SU-DHL-6 (cell line): ENCODE results near the gene CST9L.

Experiments
- H2AFZ ChIP-seq: fragments of 200-600 bp; sonication (generic); 2 replicates; pipeline ENCODE4 v1.6.1; 2014; ENCODE audit warnings: low read depth, mild to moderate bottlenecking, moderate library complexity, mixed read lengths, antibody characterized with exemption, low read length; ENCODE audit not compliant: severe bottlenecking
- H3F3A ChIP-seq: fragments of 200-600 bp; shearing (Covaris generic); 2 replicates; pipeline ENCODE4 v1.6.0; 2016; ENCODE audit warnings: antibody characterized with exemption, mild to moderate bottlenecking; ENCODE audit not compliant: insufficient read depth
- H3K27ac ChIP-seq: fragments of 200-600 bp; sonication (generic); 2 replicates; pipeline ENCODE4 v1.5.1; 2016; ENCODE audit warnings: low read depth, mild to moderate bottlenecking, low read length, moderate library complexity, mixed read lengths
- H3K27me3 ChIP-seq: fragments of 200-600 bp; sonication (generic), shearing (Covaris generic); 2 replicates; pipeline ENCODE4 v1.6.0; 2014; ENCODE audit warnings: mild to moderate bottlenecking, low read length
- H3K36me3 ChIP-seq: fragments of 200-600 bp; sonication (generic); 2 replicates; pipeline ENCODE4 v1.6.1; 2014; ENCODE audit warnings: mild to moderate bottlenecking, low read length, mixed read lengths
- H3K4me2 ChIP-seq: fragments of 300-600, 200-600 bp; shearing (Covaris generic), sonication (generic); 2 replicates; pipeline ENCODE4 v1.6.0; 2014; ENCODE audit warnings: low read length, low read depth, mild to moderate bottlenecking; ENCODE audit not compliant: poor library complexity, severe bottlenecking
- H3K4me3 ChIP-seq: fragments of 200-600 bp; sonication (generic); 2 replicates; pipeline ENCODE4 v1.5.1; 2014; ENCODE audit warnings: antibody characterized with exemption, low read length, mild to moderate bottlenecking, mixed read lengths; ENCODE audit not compliant: insufficient read depth, poor library complexity, severe bottlenecking
- H3K79me2 ChIP-seq: fragments of 200-600 bp; sonication (generic); 2 replicates; pipeline ENCODE4 v1.6.1; 2014; ENCODE audit warnings: mild to moderate bottlenecking, low read length, moderate library complexity; ENCODE audit not compliant: insufficient read depth
- H3K9ac ChIP-seq: fragments of 200-600 bp; sonication (generic); 2 replicates; pipeline ENCODE4 v1.7.0; 2014; ENCODE audit warnings: mild to moderate bottlenecking, low read length
- H3K9me2 ChIP-seq: fragments of 200-600 bp; sonication (generic); replicated peaks from 2 replicates; pipeline ENCODE4 v1.6.1; 2014; ENCODE audit warnings: low read length; ENCODE audit not compliant: insufficient read depth
- H3K9me3 ChIP-seq: fragments of 200-600 bp; sonication (generic); 2 replicates; pipeline ENCODE4 v1.6.1; 2014; ENCODE audit warnings: low read length, mixed read lengths; ENCODE audit not compliant: insufficient read depth
- H4K20me1 ChIP-seq: fragments of 200-600 bp; sonication (generic); 2 replicates; pipeline ENCODE4 v1.6.1; 2014; ENCODE audit warnings: low read depth, mild to moderate bottlenecking, antibody characterized with exemption, low read length, moderate library complexity, mixed read lengths
- EZH2phosphoT487 ChIP-seq: fragments of 200-600 bp; sonication (generic), shearing (Covaris generic); conservative IDR thresholded peaks from 2 replicates; pipeline ENCODE4 v1.6.1; 2018; ENCODE audit warnings: mild to moderate bottlenecking, antibody characterized with exemption, low read length, moderate library complexity, mixed read lengths
- TF ChIP-seq, protein P1 (sequence below): fragments of 200-600 bp; sonication (generic); IDR thresholded peaks from one replicate; pipeline ENCODE4 v1.5.1; 2017; ENCODE audit warnings: antibody characterized with exemption, mild to moderate bottlenecking, low read length, moderate library complexity; ENCODE audit not compliant: insufficient read depth, poor library complexity, severe bottlenecking

CST9L gene

DNA sequence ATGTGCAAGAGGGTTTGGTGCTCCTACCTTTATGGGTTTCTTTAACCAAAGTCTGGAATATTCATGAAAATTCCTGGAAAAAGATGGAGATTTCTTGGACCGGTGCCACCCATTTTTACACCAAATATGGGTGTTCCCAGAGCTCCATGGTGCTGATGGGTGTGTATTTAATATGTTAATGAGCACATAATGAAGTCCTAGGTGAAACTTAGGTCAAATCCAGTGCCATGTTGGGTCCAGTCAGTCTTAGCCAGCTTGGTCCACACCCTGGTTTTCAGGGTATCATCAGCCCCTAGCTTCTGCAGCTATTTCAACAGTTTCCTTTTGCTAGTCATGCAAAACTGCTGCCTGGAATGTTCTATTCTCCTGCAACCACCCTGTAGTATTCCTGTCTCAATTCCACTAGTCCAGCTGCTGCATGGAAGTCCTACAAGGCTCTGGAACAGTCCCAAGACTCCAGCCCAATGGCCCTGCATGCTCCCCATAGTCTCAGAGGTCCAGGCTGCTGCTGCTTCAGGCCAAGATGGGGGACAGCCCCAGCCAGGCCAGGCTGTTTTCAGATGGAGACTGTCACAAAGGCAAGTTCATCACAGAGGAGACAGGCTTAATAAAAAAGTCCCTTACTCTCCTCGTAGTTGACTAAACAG, 31.8 kb downstream of the CST9L start:
- no peaks in the 10 kb centered on the region for H3K79me2 ChIP-seq
- H3K27ac ChIP-seq = no peak overlapping the region
- no peak overlapping the region for H3K4me3 ChIP-seq
- no peak overlapping the region for H3K9ac ChIP-seq
- no peaks in the 10 kb centered on the region for H3K9me3 ChIP-seq
- H3F3A ChIP-seq = no peaks in the 10 kb centered on the region
- H3K9me2 ChIP-seq = no peaks in the 10 kb centered on the region
- no peak overlapping the region for H2AFZ ChIP-seq
- H3K27me3 ChIP-seq = no peaks in the 10 kb centered on the region
- TF ChIP-seq, protein P1, sequence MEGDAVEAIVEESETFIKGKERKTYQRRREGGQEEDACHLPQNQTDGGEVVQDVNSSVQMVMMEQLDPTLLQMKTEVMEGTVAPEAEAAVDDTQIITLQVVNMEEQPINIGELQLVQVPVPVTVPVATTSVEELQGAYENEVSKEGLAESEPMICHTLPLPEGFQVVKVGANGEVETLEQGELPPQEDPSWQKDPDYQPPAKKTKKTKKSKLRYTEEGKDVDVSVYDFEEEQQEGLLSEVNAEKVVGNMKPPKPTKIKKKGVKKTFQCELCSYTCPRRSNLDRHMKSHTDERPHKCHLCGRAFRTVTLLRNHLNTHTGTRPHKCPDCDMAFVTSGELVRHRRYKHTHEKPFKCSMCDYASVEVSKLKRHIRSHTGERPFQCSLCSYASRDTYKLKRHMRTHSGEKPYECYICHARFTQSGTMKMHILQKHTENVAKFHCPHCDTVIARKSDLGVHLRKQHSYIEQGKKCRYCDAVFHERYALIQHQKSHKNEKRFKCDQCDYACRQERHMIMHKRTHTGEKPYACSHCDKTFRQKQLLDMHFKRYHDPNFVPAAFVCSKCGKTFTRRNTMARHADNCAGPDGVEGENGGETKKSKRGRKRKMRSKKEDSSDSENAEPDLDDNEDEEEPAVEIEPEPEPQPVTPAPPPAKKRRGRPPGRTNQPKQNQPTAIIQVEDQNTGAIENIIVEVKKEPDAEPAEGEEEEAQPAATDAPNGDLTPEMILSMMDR = no peak
- no peak for TF ChIP-seq EZH2phosphoT487
- no peaks in the 10 kb centered on the region for H4K20me1 ChIP-seq
- no peaks in the 10 kb centered on the region for H3K36me3 ChIP-seq
- H3K4me2 ChIP-seq = no peak overlapping the region

DNA sequence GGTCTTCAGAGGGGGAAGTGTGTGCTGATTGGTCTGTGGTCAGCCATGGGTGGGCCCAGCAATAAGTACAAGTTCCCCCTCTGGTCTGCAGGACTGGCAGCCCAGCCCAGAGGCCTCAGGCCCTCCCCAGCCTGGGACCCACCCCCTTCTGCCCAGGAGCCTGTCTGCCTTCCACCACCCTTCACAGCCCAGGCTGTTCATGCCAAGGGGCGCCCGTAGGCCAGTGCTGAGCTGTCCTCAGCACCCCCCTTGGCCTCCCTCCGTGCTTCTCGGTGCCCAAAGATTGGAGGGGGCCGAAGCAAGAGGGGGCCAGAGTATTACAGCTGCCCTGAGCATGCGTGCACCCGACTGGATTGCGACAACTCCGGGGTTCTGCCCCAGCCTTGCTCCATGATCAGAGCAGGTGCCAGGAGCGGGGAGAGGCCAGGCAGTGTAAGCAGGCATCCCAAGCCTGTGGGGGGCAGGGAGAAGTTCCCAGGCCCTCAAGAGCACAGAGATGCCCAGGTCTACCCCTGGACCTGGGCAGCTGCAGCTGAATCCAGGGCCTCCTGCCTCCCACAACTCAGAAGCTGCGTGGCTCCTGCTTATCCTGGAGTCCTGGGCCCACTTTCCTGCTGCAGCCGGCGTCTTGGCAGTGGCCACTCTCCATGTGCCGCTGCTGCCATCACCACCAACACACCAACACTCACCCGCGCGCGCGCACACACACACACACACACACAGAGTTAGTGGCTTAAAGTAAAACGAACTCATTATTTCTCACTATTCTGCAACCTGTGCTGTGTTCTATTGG, 33.3 kb downstream of the CST9L start:
- Histone ChIP-seq H2AFZ (no peak overlapping the region), H3K36me3 (no peaks in the 10 kb centered on the region), H3K79me2 (no peaks in the 10 kb centered on the region), H3K9me2 (no peaks in the 10 kb centered on the region), H3K9ac (no peak overlapping the region), H3K9me3 (no peaks in the 10 kb centered on the region), H4K20me1 (no peaks in the 10 kb centered on the region), H3F3A (no peaks in the 10 kb centered on the region), H3K4me2 (no peak overlapping the region), H3K4me3 (no peak overlapping the region), H3K27ac (no peak overlapping the region), H3K27me3 (no peaks in the 10 kb centered on the region)
- TF ChIP-seq, protein P1 = no peak
- TF ChIP-seq EZH2phosphoT487 = no peak

DNA sequence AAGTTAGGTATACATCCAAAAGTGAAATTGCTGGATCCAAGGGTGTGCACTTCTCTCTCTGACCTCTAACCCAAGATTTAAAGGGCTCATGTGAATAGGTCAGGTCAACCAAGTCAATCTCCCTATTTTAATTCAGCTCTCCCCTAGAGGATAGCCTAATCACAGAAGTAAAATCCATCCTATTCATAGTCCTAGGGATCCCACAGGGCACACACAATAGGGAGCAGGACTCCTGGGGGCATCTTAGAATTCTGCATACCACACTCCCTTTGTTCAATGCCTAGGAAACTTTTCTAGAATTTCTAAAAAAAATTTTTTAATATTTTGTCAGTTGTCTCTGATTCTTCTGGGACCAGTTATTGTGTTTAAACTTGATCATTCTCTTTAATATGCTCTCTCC, 35.1 kb downstream of the CST9L start:
- H3K9me2 ChIP-seq = no peaks in the 10 kb centered on the region
- no peak for TF ChIP-seq EZH2phosphoT487
- TF ChIP-seq, protein P1 = no peak

More for the DNA sequence above, 35.1 kb downstream of the CST9L start:
- Histone ChIP-seq H3F3A (no peaks in the 10 kb centered on the region), H3K27ac (no peak overlapping the region), H3K9ac (no peak overlapping the region), H3K4me2 (no peak overlapping the region), H4K20me1 (no peaks in the 10 kb centered on the region), H2AFZ (no peak overlapping the region), H3K27me3 (no peaks in the 10 kb centered on the region), H3K79me2 (no peaks in the 10 kb centered on the region), H3K36me3 (no peaks in the 10 kb centered on the region), H3K4me3 (no peak overlapping the region), H3K9me3 (no peaks in the 10 kb centered on the region)
